Naive thymus-derived CD4-positive, alpha-beta T cell (primary cell): ENCODE data around the gene ZMIZ2. TPM values are rescaled to one million over a fixed set of nuclear protein-coding genes. Genes with fewer than 3 reads are reported as not detected.

Source experiments
- ATAC-seq: fragments of 150-1000 bp; cut with Tn5 transposase; 2 replicates; pipeline ENCODE4 v1.10.0; 2021; ENCODE audit warnings: mild to moderate bottlenecking, moderate library complexity
- CTCF ChIA-PET: fragments of 350-600 bp; sonication (Branson Sonifier 250); formaldehyde crosslinking; loops from one replicate; lab custom pipeline; 2021; ENCODE audit warnings: antibody characterized with exemption; lab: Charles Lee
- POLR2A ChIA-PET: fragments of 350-600 bp; sonication (Branson Sonifier 250); formaldehyde crosslinking; loops from one replicate; lab custom pipeline; 2021; ENCODE audit warnings: antibody characterized with exemption, inconsistent platforms; lab: Charles Lee
- DNase-seq, 9 donors: peaks; one replicate each; pipeline versions ENCODE4 v3.0.0 to v3.0.0-alpha.2; 2020 to 2022; ENCODE audit warnings: mixed read lengths in 1 of 9
- H3K27ac ChIP-seq: one replicate; pipeline ENCODE4 v1.7.0; 2013; ENCODE audit warnings: mild to moderate bottlenecking, low read depth, low read length, moderate library complexity
- H3K27me3 ChIP-seq, 2 donors: one replicate each; pipeline ENCODE4 v1.7.0; 2013; ENCODE audit warnings: low read length in 2 of 2, mild to moderate bottlenecking in 2 of 2, moderate library complexity in 2 of 2; ENCODE audit not compliant: control insufficient read depth in 2 of 2, insufficient read depth in 2 of 2
- H3K36me3 ChIP-seq, 3 experiments: 1 replicate in 2 of 3; 2 replicates in 1 of 3; pipeline ENCODE4 v1.7.0; 2013; ENCODE audit warnings: low read length in 3 of 3, mild to moderate bottlenecking in 3 of 3, moderate library complexity in 1 of 3; ENCODE audit not compliant: insufficient read depth in 3 of 3, control insufficient read depth in 2 of 3
- H3K4me1 ChIP-seq, 2 donors: one replicate each; pipeline ENCODE4 v1.7.0; 2013; ENCODE audit warnings: low read length in 2 of 2, mild to moderate bottlenecking in 2 of 2, moderate library complexity in 1 of 2; ENCODE audit not compliant: control insufficient read depth in 2 of 2, insufficient read depth in 2 of 2
- H3K4me3 ChIP-seq: 2 replicates; pipeline ENCODE4 v1.7.0; 2013; ENCODE audit warnings: mild to moderate bottlenecking, low read length
- H3K9me3 ChIP-seq, 3 experiments: 1 replicate in 2 of 3; 2 replicates in 1 of 3; pipeline ENCODE4 v1.7.0; 2013; ENCODE audit warnings: low read length in 3 of 3; ENCODE audit not compliant: control insufficient read depth in 2 of 3
- H3K27ac Mint-ChIP-seq, 9 donors: one replicate each; pipeline ENCODE4 v1.8.0; 2020 to 2022; ENCODE audit warnings: mixed read lengths in 9 of 9, mild to moderate bottlenecking in 8 of 9, moderate library complexity in 5 of 9, inconsistent platforms in 2 of 9
- H3K27me3 Mint-ChIP-seq, 5 donors: one replicate each; pipeline ENCODE4 v1.8.0; 2021 to 2022; ENCODE audit warnings: mixed read lengths in 5 of 5, mild to moderate bottlenecking in 1 of 5
- H3K36me3 Mint-ChIP-seq, 5 donors: one replicate each; pipeline ENCODE4 v1.8.0; 2020 to 2022; ENCODE audit warnings: mixed read lengths in 5 of 5, mild to moderate bottlenecking in 3 of 5, inconsistent platforms in 1 of 5
- H3K4me1 Mint-ChIP-seq, 7 donors: one replicate each; pipeline ENCODE4 v1.8.0; 2020 to 2022; ENCODE audit warnings: mixed read lengths in 7 of 7, mild to moderate bottlenecking in 3 of 7, inconsistent platforms in 1 of 7
- H3K4me3 Mint-ChIP-seq, 10 donors: one replicate each; pipeline ENCODE4 v1.8.0; 2020 to 2022; ENCODE audit warnings: mild to moderate bottlenecking in 10 of 10, mixed read lengths in 10 of 10, moderate library complexity in 6 of 10, inconsistent platforms in 2 of 10
- H3K9me3 Mint-ChIP-seq, 11 donors: one replicate each; pipeline ENCODE4 v1.8.0; 2020 to 2022; ENCODE audit warnings: mixed read lengths in 11 of 11, mild to moderate bottlenecking in 4 of 11, inconsistent platforms in 1 of 11, moderate library complexity in 1 of 11
- intact Hi-C, 2 donors: fragments of 100-400 bp; cut with micrococcal nuclease; formaldehyde crosslinking; loops; one replicate each; pipeline ENCODE4 v1.15.1; 2023
- polyA plus RNA-seq, 2 donors: library from polyadenylated mRNA; unstranded; fragments of 300-500 nt; fragmentation: Illumina TruSeq; gene quantifications; one replicate each; pipeline ENCODE4 v1.2.3, GENCODE V29; 2021
- total RNA-seq, 6 experiments: library from RNA in 5 of 6; stranded (reverse) in 5 of 6; gene quantifications; 1 replicate in 5 of 6; 2 replicates in 1 of 6; pipeline ENCODE4 v1.2.3 and lab custom pipeline; 2021 to 2026

The ZMIZ2 gene
- total and polyA plus RNA-seq, 7 experiments from 2014 or later = 4.4 to 187 (median 143) TPM

- intact Hi-C loops = no loop called here
- Histone ChIP-seq H3K4me1 (peaks cover 0 to 3% of the 10 kb centered on the region in 2 donors), H3K27me3 (no peaks in the 10 kb centered on the region), H3K27ac (no peak overlapping the region), H3K4me3 (no peak overlapping the region), H3K36me3 (no peaks in the 10 kb centered on the region), H3K9me3 (no peaks in the 10 kb centered on the region)
- no peak overlapping the region for H3K27ac Mint-ChIP-seq
- POLR2A ChIA-PET = interaction anchor here (0.7 kb wide), 1 partner anchor 402 kb away, joined by 5 read pairs; no protein-coding TSS in a partner anchor
- H3K27me3 Mint-ChIP-seq = peaks cover 0 to 3% (median 0%) of the 10 kb centered on the region in 5 donors
- peaks cover 0 to 1% (median 0%) of the 10 kb centered on the region in 11 donors for H3K9me3 Mint-ChIP-seq
- no peak overlapping the region for H3K4me3 Mint-ChIP-seq
- DNase-seq (no peak), ATAC-seq (no peak)
- peaks cover 0 to 13% (median 5%) of the 10 kb centered on the region in 7 donors for H3K4me1 Mint-ChIP-seq
- peaks cover 0 to 1% (median 0%) of the 10 kb centered on the region in 5 donors for H3K36me3 Mint-ChIP-seq
- CTCF ChIA-PET = interaction anchor here (0.6 kb wide), 1 partner anchor 39 kb away, joined by 6 read pairs; no protein-coding TSS in a partner anchor
Measured at GRCh38 chr7:44733708-44734481, 14.8 kb upstream of the ZMIZ2 start.

- H3K9me3 ChIP-seq = no peaks in the 10 kb centered on the region
- no peaks in the 10 kb centered on the region for H3K36me3 ChIP-seq
- Mint-ChIP-seq H3K27ac (peak overlapping the region in 2 of 9 donors; percentile 7 to 71), H3K27me3 (no peaks in the 10 kb centered on the region), H3K4me3 (peak overlapping the region in 2 of 10 donors; percentile 6 to 29), H3K36me3 (peaks cover 0 to 1% (median 0%) of the 10 kb centered on the region in 5 donors), H3K4me1 (peaks cover 0 to 13% (median 5%) of the 10 kb centered on the region in 7 donors), H3K9me3 (peaks cover 0 to 1% (median 0%) of the 10 kb centered on the region in 11 donors)
- POLR2A ChIA-PET = no interaction called here
- peaks cover 0 to 3% of the 10 kb centered on the region in 2 donors for H3K4me1 ChIP-seq
- CTCF ChIA-PET = interaction anchor here (0.9 kb wide), 1 partner anchor 21 kb away, joined by 3 read pairs; no protein-coding TSS in a partner anchor
- no peaks in the 10 kb centered on the region for H3K27me3 ChIP-seq
- intact Hi-C loops = no loop called here
- no peak overlapping the region for H3K27ac ChIP-seq
- H3K4me3 ChIP-seq = no peak overlapping the region
- ATAC-seq (peak; percentile 84), DNase-seq (peak in 1 of 9 donors; percentile 38)
Measured at GRCh38 chr7:44735403-44736165, 13.1 kb upstream of the ZMIZ2 start.

GRCh38 chr7:44736896-44737295 lies 11.8 kb upstream of the ZMIZ2 start:
- Histone ChIP-seq H3K36me3 (no peaks in the 10 kb centered on the region), H3K27me3 (no peaks in the 10 kb centered on the region), H3K4me1 (peaks cover 0 to 3% of the 10 kb centered on the region in 2 donors), H3K9me3 (no peaks in the 10 kb centered on the region), H3K27ac (no peak overlapping the region), H3K4me3 (no peak overlapping the region)
- Mint-ChIP-seq H3K27ac (peak overlapping the region in 1 of 9 donors; percentile 12), H3K36me3 (peaks cover 0 to 1% (median 0%) of the 10 kb centered on the region in 5 donors), H3K9me3 (peaks cover 0 to 1% (median 0%) of the 10 kb centered on the region in 11 donors), H3K27me3 (no peaks in the 10 kb centered on the region), H3K4me1 (peaks cover 0 to 13% (median 8%) of the 10 kb centered on the region in 7 donors), H3K4me3 (no peak overlapping the region)
- ATAC-seq (no peak), DNase-seq (no peak)
- ChIA-PET POLR2A (no interaction called here), CTCF (no interaction called here)
- intact Hi-C loops = no loop called here

- ATAC-seq (no peak), DNase-seq (no peak)
- no peak overlapping the region for H3K27ac ChIP-seq
- no peak overlapping the region for H3K4me3 Mint-ChIP-seq
- no peaks in the 10 kb centered on the region for H3K9me3 ChIP-seq
- no peaks in the 10 kb centered on the region for H3K27me3 ChIP-seq
- H3K27me3 Mint-ChIP-seq = no peaks in the 10 kb centered on the region
- H3K4me1 Mint-ChIP-seq = peaks cover 0 to 17% (median 12%) of the 10 kb centered on the region in 7 donors
- peak overlapping the region in 2 of 9 donors; percentile 7 to 62 for H3K27ac Mint-ChIP-seq
- CTCF ChIA-PET = no interaction called here
- H3K36me3 Mint-ChIP-seq = peaks cover 0 to 1% (median 0%) of the 10 kb centered on the region in 5 donors
- H3K9me3 Mint-ChIP-seq = peaks cover 0 to 2% (median 0%) of the 10 kb centered on the region in 11 donors
- peaks cover 0 to 3% of the 10 kb centered on the region in 2 donors for H3K4me1 ChIP-seq
- no peak overlapping the region for H3K4me3 ChIP-seq
- H3K36me3 ChIP-seq = no peaks in the 10 kb centered on the region
- POLR2A ChIA-PET = interaction anchor here (0.6 kb wide), 1 partner anchor 12 kb away, joined by 3 read pairs; no protein-coding TSS in a partner anchor
- intact Hi-C loops = no loop called here
Measured at GRCh38 chr7:44738051-44738723, 10.5 kb upstream of the ZMIZ2 start.

GRCh38 chr7:44738876-44739665 lies 9.6 kb upstream of the ZMIZ2 start:
- Histone ChIP-seq H3K4me1 (peaks cover 0 to 3% of the 10 kb centered on the region in 2 donors), H3K9me3 (no peaks in the 10 kb centered on the region), H3K4me3 (no peak overlapping the region), H3K27ac (no peak overlapping the region), H3K36me3 (no peaks in the 10 kb centered on the region), H3K27me3 (no peaks in the 10 kb centered on the region)
- intact Hi-C loops = no loop called here
- DNase-seq (no peak), ATAC-seq (no peak)
- H3K4me1 Mint-ChIP-seq = peaks cover 0 to 23% (median 17%) of the 10 kb centered on the region in 7 donors
- peaks cover 0 to 2% (median 0%) of the 10 kb centered on the region in 11 donors for H3K9me3 Mint-ChIP-seq
- H3K27me3 Mint-ChIP-seq = no peaks in the 10 kb centered on the region
- CTCF ChIA-PET = no interaction called here
- POLR2A ChIA-PET = no interaction called here
- H3K36me3 Mint-ChIP-seq = peaks cover 0 to 1% (median 0%) of the 10 kb centered on the region in 5 donors
- no peak overlapping the region for H3K27ac Mint-ChIP-seq
- H3K4me3 Mint-ChIP-seq = no peak overlapping the region
